HepG2 (cell line): ENCODE measurements around the gene DGAT2. TPM values are rescaled to one million over a fixed set of nuclear protein-coding genes. Genes with fewer than 3 reads are reported as not detected.

Experiments
- ATAC-seq: fragments of 200-7000 bp; cut with Tn5 transposase; 3 replicates; pipeline ENCODE4 v1.9.1; 2020; ENCODE audit warnings: mild to moderate bottlenecking, moderate library complexity
- BruUV-seq: library from RNA; stranded (reverse); fragments of 400-500 nt; replicated peaks from 2 replicates; lab custom pipeline; 2021; lab: Mats Ljungman, UMichigan
- CTCF ChIA-PET: fragments of 300-600 bp; formaldehyde crosslinking; extraction: SDS; loops from one replicate; lab custom pipeline; 2021; ENCODE audit warnings: low total read pairs, inconsistent platforms, low intra/inter-chr PET ratio; lab: Yijun Ruan, JAX
- POLR2A ChIA-PET: fragments of 350-600 bp; sonication (Branson Sonifier 250); formaldehyde crosslinking; loops from one replicate; lab custom pipeline; 2020; ENCODE audit warnings: antibody characterized with exemption, inconsistent platforms; lab: Yijun Ruan, JAX
- DNase-seq: peaks from one replicate; pipeline ENCODE4 v3.0.0-alpha.2; 2015; ENCODE audit warnings: low spot score
- FAIRE-seq: peaks from 3 replicates; lab custom pipeline; 2011; peaks lifted over from hg19 to GRCh38; lab: Jason Lieb, UNC
- H2AFZ ChIP-seq: one replicate; pipeline ENCODE4 v1.6.1; 2011; ENCODE audit warnings: low read length, inconsistent platforms
- H3K27ac ChIP-seq: fragments of 300-600 bp; 3 replicates; pipeline ENCODE4 v1.8.0; 2011; ENCODE audit warnings: mixed run types, mild to moderate bottlenecking, mixed read lengths, low read length, inconsistent platforms; ENCODE audit not compliant: insufficient read depth; ENCODE audit errors: extremely low read length
- H3K27me3 ChIP-seq, 2 experiments: fragments of 200-600 bp in 1 of 2; 2 replicates in 1 of 2; 3 replicates in 1 of 2; pipeline versions ENCODE4 v1.6.0 to v1.8.0; 2011; ENCODE audit warnings: low read length in 2 of 2, mild to moderate bottlenecking in 2 of 2, moderate library complexity in 2 of 2, inconsistent platforms in 1 of 2; ENCODE audit not compliant: insufficient read depth in 2 of 2, control insufficient read depth in 1 of 2
- H3K36me3 ChIP-seq, 2 experiments: fragments of 200-600 bp in 1 of 2; replicated peaks in 1 of 2; 2 replicates in 1 of 2; 3 replicates in 1 of 2; pipeline versions ENCODE4 v1.5.1 to v1.8.0; 2011; ENCODE audit warnings: low read length in 2 of 2, inconsistent platforms in 1 of 2; ENCODE audit not compliant: insufficient read depth in 2 of 2, control insufficient read depth in 1 of 2
- H3K4me1 ChIP-seq: 2 replicates; pipeline ENCODE4 v1.5.1; 2012; ENCODE audit warnings: low read length, inconsistent platforms; ENCODE audit not compliant: insufficient read depth
- H3K4me2 ChIP-seq: 2 replicates; pipeline ENCODE4 v1.6.0; 2011; ENCODE audit warnings: low read depth, low read length, inconsistent platforms
- H3K4me3 ChIP-seq, 3 experiments: fragments of 200-600 bp in 1 of 3; sonication (generic), shearing (Covaris generic) in 1 of 3; replicated peaks in 1 of 3; 2 replicates each; pipeline ENCODE4 v1.5.1; 2011 to 2016; ENCODE audit warnings: low read length in 3 of 3, inconsistent platforms in 2 of 3, low read depth in 2 of 3, mild to moderate bottlenecking in 2 of 3, control low read depth in 1 of 3, mixed read lengths in 1 of 3; ENCODE audit not compliant: insufficient read depth in 1 of 3
- H3K79me2 ChIP-seq: one replicate; pipeline ENCODE4 v1.6.1; 2011; ENCODE audit warnings: low read length, inconsistent platforms; ENCODE audit not compliant: insufficient read depth
- H3K9ac ChIP-seq: 2 replicates; pipeline ENCODE4 v1.6.0; 2011; ENCODE audit warnings: mild to moderate bottlenecking, low read depth, low read length, inconsistent platforms; ENCODE audit not compliant: insufficient read depth
- H3K9me3 ChIP-seq: 2 replicates; pipeline ENCODE4 v1.5.1; 2012; ENCODE audit warnings: mild to moderate bottlenecking, low read length
- H4K20me1 ChIP-seq: 2 replicates; pipeline ENCODE4 v1.6.0; 2011; ENCODE audit warnings: inconsistent platforms, mild to moderate bottlenecking, low read length, moderate library complexity; ENCODE audit not compliant: insufficient read depth
- AHDC1 ChIP-seq: sonication (generic); formaldehyde crosslinking; IDR thresholded peaks from 2 replicates; pipeline ENCODE4 v1.5.1; 2020; ENCODE audit warnings: mild to moderate bottlenecking, missing genetic modification reagents, borderline replicate concordance
- ATRX ChIP-seq: sonication (generic); formaldehyde crosslinking; IDR thresholded peaks from 2 replicates; pipeline ENCODE4 v1.4.0; 2020; ENCODE audit warnings: missing genetic modification reagents, borderline replicate concordance
- BRD4 ChIP-seq: sonication (generic); formaldehyde crosslinking; IDR thresholded peaks from 2 replicates; pipeline ENCODE4 v1.4.0; 2020; ENCODE audit warnings: missing genetic modification reagents
- GTF2F1 ChIP-seq: fragments of 150-350 bp; IDR thresholded peaks from 2 replicates; pipeline ENCODE4 v1.6.1; 2014; ENCODE audit warnings: low read length
- HNRNPLL ChIP-seq: fragments of 200-400 bp; formaldehyde crosslinking; IDR thresholded peaks from 2 replicates; pipeline ENCODE4 v1.6.1; 2017; ENCODE audit warnings: mild to moderate bottlenecking, low read depth, low read length; ENCODE audit not compliant: poor library complexity, severe bottlenecking
- MTF2 ChIP-seq: sonication (generic); formaldehyde crosslinking; IDR thresholded peaks from 2 replicates; pipeline ENCODE4 v1.5.0; 2020; ENCODE audit warnings: missing genetic modification reagents, borderline replicate concordance
- NFIC ChIP-seq: IDR thresholded peaks from 2 replicates; pipeline ENCODE4 v1.6.1; 2012; ENCODE audit warnings: mild to moderate bottlenecking, low read length, inconsistent platforms
- NR1H2 ChIP-seq: sonication (generic); formaldehyde crosslinking; IDR thresholded peaks from 2 replicates; pipeline ENCODE4 v1.8.1; 2022; ENCODE audit warnings: low read depth, missing genetic modification reagents, borderline replicate concordance
- PHF21A ChIP-seq: sonication (generic); formaldehyde crosslinking; IDR thresholded peaks from 2 replicates; pipeline ENCODE4 v1.5.0; 2020; ENCODE audit warnings: mild to moderate bottlenecking, missing genetic modification reagents
- SIN3B ChIP-seq: fragments of 150-350 bp; IDR thresholded peaks from 2 replicates; pipeline ENCODE4 v1.6.1; 2014; ENCODE audit warnings: low read length
- SOX6 ChIP-seq, 2 experiments: fragments of 450-650 bp in 1 of 2; sonication (generic) in 1 of 2; formaldehyde crosslinking in 1 of 2; IDR thresholded peaks; 2 replicates each; pipeline versions ENCODE4 v1.4.0 to v1.6.1; 2017 to 2020; ENCODE audit warnings: antibody characterized with exemption in 1 of 2, mild to moderate bottlenecking in 1 of 2, missing genetic modification reagents in 1 of 2
- SRF ChIP-seq: IDR thresholded peaks from 2 replicates; pipeline ENCODE4 v1.6.1; 2011; ENCODE audit warnings: mild to moderate bottlenecking, low read depth, low read length, moderate library complexity
- ZMAT5 ChIP-seq: sonication (generic); formaldehyde crosslinking; IDR thresholded peaks from 2 replicates; pipeline ENCODE4 v1.5.0; 2020; ENCODE audit warnings: mild to moderate bottlenecking, low read depth, missing genetic modification reagents, borderline replicate concordance
- ZNF230 ChIP-seq: sonication (generic); formaldehyde crosslinking; IDR thresholded peaks from 2 replicates; pipeline ENCODE4 v1.4.0; 2020; ENCODE audit warnings: mild to moderate bottlenecking, missing genetic modification reagents
- ZNF33B ChIP-seq: sonication (generic); formaldehyde crosslinking; IDR thresholded peaks from 2 replicates; pipeline ENCODE4 v1.5.1; 2020; ENCODE audit warnings: mild to moderate bottlenecking, missing genetic modification reagents
- ZNF350 ChIP-seq: sonication (generic); formaldehyde crosslinking; IDR thresholded peaks from 2 replicates; pipeline ENCODE4 v1.4.0; 2020; ENCODE audit warnings: mild to moderate bottlenecking, low read depth, missing genetic modification reagents, borderline replicate concordance
- ZNF354B ChIP-seq: sonication (generic); formaldehyde crosslinking; IDR thresholded peaks from 2 replicates; pipeline ENCODE4 v1.8.0; 2022; ENCODE audit warnings: mild to moderate bottlenecking, missing genetic modification reagents
- ZNF552 ChIP-seq: sonication (generic); formaldehyde crosslinking; IDR thresholded peaks from 2 replicates; pipeline ENCODE4 v1.9.0; 2022; ENCODE audit warnings: missing genetic modification reagents, mild to moderate bottlenecking, borderline replicate concordance
- ZNF737 ChIP-seq: sonication (generic); formaldehyde crosslinking; IDR thresholded peaks from 2 replicates; pipeline ENCODE4 v1.5.0; 2020; ENCODE audit warnings: missing genetic modification reagents, mild to moderate bottlenecking, borderline replicate concordance
- WGBS: methylation state at CpG from one replicate; pipeline ENCODE4 v1.1.6; 2017; ENCODE audit warnings: low lambda C conversion rate; 5-methylcytosine and 5-hydroxymethylcytosine counted together
- in situ Hi-C: cut with HindIII; loops from 2 replicates; pipeline ENCODE4 v1.10.0; 2017; ENCODE audit warnings: low pct_unique_long_range_greater_than_20kb; ENCODE audit not compliant: extremely low pct_ligation_motif_present
- intact Hi-C: fragments of 100-400 bp; cut with micrococcal nuclease; formaldehyde crosslinking; loops from one replicate; pipeline ENCODE4 v1.10.0; 2022; ENCODE audit not compliant: unreplicated experiment
- polyA plus RNA-seq, 8 experiments: library from polyadenylated mRNA; depleted of rRNA in 3 of 8; stranded (reverse) in 7 of 8; unstranded in 1 of 8; fragments of >200 nt; fragmentation: Illumina TruSeq in 4 of 8; extraction: Trizol in 4 of 8; gene quantifications; 2 replicates each; pipeline versions ENCODE4 v1.2.1 to v1.2.3, GENCODE V29; 2011 to 2016; ENCODE audit warnings: low read depth in 4 of 8, missing spikeins in 1 of 8, mixed read lengths in 1 of 8; ENCODE audit not compliant: insufficient read depth in 1 of 8
- total RNA-seq, 5 experiments: library from RNA; depleted of rRNA; stranded (reverse); fragments of >200 nt; fragmentation: Illumina TruSeq; extraction: Trizol; gene quantifications; 2 replicates each; pipeline ENCODE4 v1.2.3, GENCODE V29; 2016; ENCODE audit warnings: low read depth in 1 of 5

The DGAT2 gene
- total and polyA plus RNA-seq, 2 of the 13 experiments (the other 11 are each of a cell fraction or from before 2014, with no cell fraction given), result 39.0 to 65.6 TPM

GRCh38 chr11:75810637-75811390 is 42.2 kb downstream of the DGAT2 start:
- 75% methylated on average over 8 of the region's 8 CpGs for WGBS
- POLR2A ChIA-PET, result interaction anchor here (1.2 to 3.7 kb wide), 2 partner anchors 15 to 28 kb away, joined by 3 to 23 read pairs; no protein-coding TSS in a partner anchor
- no peaks in the 10 kb centered on the region for H3K9me3 ChIP-seq
- BruUV-seq, result no TSS peak
- DNase-seq (no peak), FAIRE-seq (no peak), ATAC-seq (no peak)
- H3K27ac ChIP-seq, result no peak overlapping the region
- no peak overlapping the region; the same call in 1 of the 2 replicates for H3K4me2 ChIP-seq
- CTCF ChIA-PET, result no interaction called here
- intact Hi-C loops, result loop anchor here (10.0 kb wide), 1 partner anchor 974 kb away; the partner anchor contains the start of gene TSKU
- H3K4me3 ChIP-seq, result no peak overlapping the region
- H3K36me3 ChIP-seq, result no peaks in the 10 kb centered on the region
- H2AFZ ChIP-seq, result no peak overlapping the region
- H3K4me1 ChIP-seq, result peaks cover 42% of the 10 kb centered on the region
- no peak overlapping the region for H3K9ac ChIP-seq
- peaks cover 4% of the 10 kb centered on the region for H3K79me2 ChIP-seq
- no peaks in the 10 kb centered on the region; a peak in 1 of 5 replicates for H3K27me3 ChIP-seq
- no peaks in the 10 kb centered on the region for H4K20me1 ChIP-seq
- in situ Hi-C loops, result loop anchor here (5.0 kb wide), 1 partner anchor 56 kb away; no protein-coding TSS in a partner anchor
- TF ChIP-seq SOX6 (IDR thresholded peaks at IDR 0.05), result no peak
- TF ChIP-seq SOX6 (CRISPR knock-in tag; IDR thresholded peaks at IDR 0.05), result no peak
- TF ChIP-seq ATRX (CRISPR knock-in tag), result no peak
- TF ChIP-seq ZNF354B (CRISPR knock-in tag), result no peak
- no peak for TF ChIP-seq ZNF737 (CRISPR knock-in tag)
- no peak for TF ChIP-seq PHF21A (CRISPR knock-in tag)
- TF ChIP-seq GTF2F1, result no peak
- TF ChIP-seq NR1H2 (CRISPR knock-in tag), result no peak
- no peak for TF ChIP-seq ZNF552 (CRISPR knock-in tag)
- TF ChIP-seq BRD4, result no peak
- no peak for TF ChIP-seq ZMAT5 (CRISPR knock-in tag)
- TF ChIP-seq MTF2 (CRISPR knock-in tag), result no peak
- TF ChIP-seq ZNF230 (CRISPR knock-in tag), result no peak
- no peak for TF ChIP-seq SRF
- no peak for TF ChIP-seq NFIC
- TF ChIP-seq AHDC1 (CRISPR knock-in tag), result no peak
- no peak for TF ChIP-seq HNRNPLL
- no peak for TF ChIP-seq SIN3B
- no peak for TF ChIP-seq ZNF350 (CRISPR knock-in tag)
- no peak for TF ChIP-seq ZNF33B (CRISPR knock-in tag)
